ENCODE results near the gene LEPROT.

Gene LEPROT

GRCh38 chr1:65435987-65436386 is 15.5 kb downstream of the LEPROT start:
- Histone ChIP-seq H3K27ac (ENCODE audit: low read depth, low read length) (no peak overlapping the region), H3K36me3 (ENCODE audit: control insufficient read depth, insufficient read depth, low read length) (no peaks in the 10 kb centered on the region), H2BK5ac (ENCODE audit: low read length) (no peak overlapping the region), H2BK120ac (ENCODE audit: low read depth, low read length) (no peak overlapping the region), H3K79me1 (ENCODE audit: low read length) (no peaks in the 10 kb centered on the region), H3K9ac (ENCODE audit: low read length) (no peak overlapping the region), H3K79me2 (ENCODE audit: control insufficient read depth, insufficient read depth, low read length) (no peaks in the 10 kb centered on the region), H3K4ac (ENCODE audit: low read depth, low read length) (no peak overlapping the region), H2BK15ac (replicated peaks; ENCODE audit: low read depth) (no peak overlapping the region), H4K8ac (ENCODE audit: low read depth, low read length) (no peak overlapping the region), H2AK5ac (ENCODE audit: low read length) (no peak overlapping the region), H3K23ac (ENCODE audit: low read length) (no peak overlapping the region), H3K4me2 (ENCODE audit: low read length) (no peak overlapping the region), H3K4me3 (ENCODE audit: low read length) (no peak overlapping the region), H3K4me1 (ENCODE audit: control insufficient read depth, low read depth, low read length) (peaks cover 2% of the 10 kb centered on the region), H3K56ac (ENCODE audit: low read length) (no peak overlapping the region), H4K5ac (ENCODE audit: low read length) (no peak overlapping the region), H3K18ac (ENCODE audit: low read length) (no peak overlapping the region), H3K27me3 (ENCODE audit: insufficient read depth, low read length, poor library complexity) (no peaks in the 10 kb centered on the region)
- no peak for DNase-seq
- WGBS (ENCODE audit: extremely low coverage, insufficient coverage, low lambda C conversion rate) = no CpG with 5 or more reads among the region's 2 CpGs

- Histone ChIP-seq H3K4ac (ENCODE audit: low read depth, low read length) (no peak overlapping the region), H3K79me2 (ENCODE audit: control insufficient read depth, insufficient read depth, low read length) (no peaks in the 10 kb centered on the region), H4K5ac (ENCODE audit: low read length) (no peak overlapping the region), H3K4me3 (ENCODE audit: low read length) (no peak overlapping the region), H3K18ac (ENCODE audit: low read length) (no peak overlapping the region), H3K4me2 (ENCODE audit: low read length) (no peak overlapping the region), H3K56ac (ENCODE audit: low read length) (no peak overlapping the region), H3K9ac (ENCODE audit: low read length) (no peak overlapping the region), H2BK15ac (replicated peaks; ENCODE audit: low read depth) (no peak overlapping the region), H3K4me1 (ENCODE audit: control insufficient read depth, low read depth, low read length) (peaks cover 3% of the 10 kb centered on the region), H3K27me3 (ENCODE audit: insufficient read depth, low read length, poor library complexity) (no peaks in the 10 kb centered on the region), H3K23ac (ENCODE audit: low read length) (no peak overlapping the region), H2AK5ac (ENCODE audit: low read length) (no peak overlapping the region), H3K79me1 (ENCODE audit: low read length) (no peaks in the 10 kb centered on the region), H2BK5ac (ENCODE audit: low read length) (no peak overlapping the region), H3K36me3 (ENCODE audit: control insufficient read depth, insufficient read depth, low read length) (no peaks in the 10 kb centered on the region), H3K27ac (ENCODE audit: low read depth, low read length) (no peak overlapping the region), H2BK120ac (ENCODE audit: low read depth, low read length) (no peak overlapping the region), H4K8ac (ENCODE audit: low read depth, low read length) (no peak overlapping the region)
- 100% methylated on average over 2 of the region's 7 CpGs for WGBS (ENCODE audit: extremely low coverage, insufficient coverage, low lambda C conversion rate)
- no peak for DNase-seq
Observed at GRCh38 chr1:65437616-65438015, 17.1 kb downstream of the LEPROT start.

- no peak overlapping the region for H2BK15ac ChIP-seq (replicated peaks; ENCODE audit: low read depth)
- H3K27ac ChIP-seq (ENCODE audit: low read depth, low read length) = no peak overlapping the region
- H2AK5ac ChIP-seq (ENCODE audit: low read length) = no peak overlapping the region
- H3K36me3 ChIP-seq (ENCODE audit: control insufficient read depth, insufficient read depth, low read length) = no peaks in the 10 kb centered on the region
- no peak overlapping the region for H3K4me2 ChIP-seq (ENCODE audit: low read length)
- H3K23ac ChIP-seq (ENCODE audit: low read length) = no peak overlapping the region
- no peak overlapping the region for H3K4ac ChIP-seq (ENCODE audit: low read depth, low read length)
- no peak overlapping the region for H3K18ac ChIP-seq (ENCODE audit: low read length)
- no peak overlapping the region for H4K8ac ChIP-seq (ENCODE audit: low read depth, low read length)
- H3K9ac ChIP-seq (ENCODE audit: low read length) = no peak overlapping the region
- H2BK5ac ChIP-seq (ENCODE audit: low read length) = no peak overlapping the region
- peaks cover 2% of the 10 kb centered on the region for H3K4me1 ChIP-seq (ENCODE audit: control insufficient read depth, low read depth, low read length)
- H3K79me2 ChIP-seq (ENCODE audit: control insufficient read depth, insufficient read depth, low read length) = no peaks in the 10 kb centered on the region
- 100% methylated on average over 3 of the region's 12 CpGs for WGBS (ENCODE audit: extremely low coverage, insufficient coverage, low lambda C conversion rate)
- no peak overlapping the region for H2BK120ac ChIP-seq (ENCODE audit: low read depth, low read length)
- H3K4me3 ChIP-seq (ENCODE audit: low read length) = no peak overlapping the region
- H4K5ac ChIP-seq (ENCODE audit: low read length) = no peak overlapping the region
- H3K79me1 ChIP-seq (ENCODE audit: low read length) = no peaks in the 10 kb centered on the region
- no peak overlapping the region for H3K56ac ChIP-seq (ENCODE audit: low read length)
- DNase-seq = no peak
- H3K27me3 ChIP-seq (ENCODE audit: insufficient read depth, low read length, poor library complexity) = no peaks in the 10 kb centered on the region
Observed at GRCh38 chr1:65440322-65440900, 19.9 kb downstream of the LEPROT start.

GRCh38 chr1:65440915-65441314 is 20.4 kb downstream of the LEPROT start:
- peaks cover 2% of the 10 kb centered on the region for H3K4me1 ChIP-seq (ENCODE audit: control insufficient read depth, low read depth, low read length)

GRCh38 chr1:65441464-65441863 is 21.0 kb downstream of the LEPROT start:
- no peak overlapping the region for H2BK5ac ChIP-seq (ENCODE audit: low read length)
- no peak overlapping the region for H3K27ac ChIP-seq (ENCODE audit: low read depth, low read length)
- H3K4ac ChIP-seq (ENCODE audit: low read depth, low read length) = no peak overlapping the region
- H3K9ac ChIP-seq (ENCODE audit: low read length) = no peak overlapping the region
- H3K18ac ChIP-seq (ENCODE audit: low read length) = no peak overlapping the region
- no peaks in the 10 kb centered on the region for H3K36me3 ChIP-seq (ENCODE audit: control insufficient read depth, insufficient read depth, low read length)
- no peak for DNase-seq
- H3K79me2 ChIP-seq (ENCODE audit: control insufficient read depth, insufficient read depth, low read length) = no peaks in the 10 kb centered on the region
- no peak overlapping the region for H3K4me3 ChIP-seq (ENCODE audit: low read length)
- H2AK5ac ChIP-seq (ENCODE audit: low read length) = no peak overlapping the region
- no peak overlapping the region for H3K56ac ChIP-seq (ENCODE audit: low read length)
- H3K27me3 ChIP-seq (ENCODE audit: insufficient read depth, low read length, poor library complexity) = no peaks in the 10 kb centered on the region
- no peak overlapping the region for H4K8ac ChIP-seq (ENCODE audit: low read depth, low read length)
- H3K79me1 ChIP-seq (ENCODE audit: low read length) = no peaks in the 10 kb centered on the region
- no peak overlapping the region for H2BK15ac ChIP-seq (replicated peaks; ENCODE audit: low read depth)
- peaks cover 2% of the 10 kb centered on the region for H3K4me1 ChIP-seq (ENCODE audit: control insufficient read depth, low read depth, low read length)
- H4K5ac ChIP-seq (ENCODE audit: low read length) = no peak overlapping the region
- no peak overlapping the region for H3K23ac ChIP-seq (ENCODE audit: low read length)
- H3K4me2 ChIP-seq (ENCODE audit: low read length) = no peak overlapping the region
- no peak overlapping the region for H2BK120ac ChIP-seq (ENCODE audit: low read depth, low read length)
- no CpG with 5 or more reads among the region's 3 CpGs for WGBS (ENCODE audit: extremely low coverage, insufficient coverage, low lambda C conversion rate)

More at GRCh38 chr1:65440915-65441314, 20.4 kb downstream of the LEPROT start:
- Histone ChIP-seq H3K23ac (ENCODE audit: low read length) (no peak overlapping the region), H3K79me1 (ENCODE audit: low read length) (no peaks in the 10 kb centered on the region), H4K8ac (ENCODE audit: low read depth, low read length) (no peak overlapping the region), H3K4me2 (ENCODE audit: low read length) (no peak overlapping the region), H3K4ac (ENCODE audit: low read depth, low read length) (no peak overlapping the region), H3K9ac (ENCODE audit: low read length) (no peak overlapping the region), H3K4me3 (ENCODE audit: low read length) (no peak overlapping the region), H3K56ac (ENCODE audit: low read length) (no peak overlapping the region), H2BK120ac (ENCODE audit: low read depth, low read length) (no peak overlapping the region), H3K79me2 (ENCODE audit: control insufficient read depth, insufficient read depth, low read length) (no peaks in the 10 kb centered on the region), H4K5ac (ENCODE audit: low read length) (no peak overlapping the region), H2BK15ac (replicated peaks; ENCODE audit: low read depth) (no peak overlapping the region), H3K27ac (ENCODE audit: low read depth, low read length) (no peak overlapping the region), H2BK5ac (ENCODE audit: low read length) (no peak overlapping the region), H3K27me3 (ENCODE audit: insufficient read depth, low read length, poor library complexity) (no peaks in the 10 kb centered on the region), H3K18ac (ENCODE audit: low read length) (no peak overlapping the region), H2AK5ac (ENCODE audit: low read length) (no peak overlapping the region), H3K36me3 (ENCODE audit: control insufficient read depth, insufficient read depth, low read length) (no peaks in the 10 kb centered on the region)
- DNase-seq = no peak
- WGBS (ENCODE audit: extremely low coverage, insufficient coverage, low lambda C conversion rate) = no CpG with 5 or more reads among the region's 1 CpG

- DNase-seq = no peak
- no peak overlapping the region for H3K9ac ChIP-seq (ENCODE audit: low read length)
- H3K27ac ChIP-seq (ENCODE audit: low read depth, low read length) = no peak overlapping the region
- H4K5ac ChIP-seq (ENCODE audit: low read length) = no peak overlapping the region
- H3K36me3 ChIP-seq (ENCODE audit: control insufficient read depth, insufficient read depth, low read length) = no peaks in the 10 kb centered on the region
- H3K56ac ChIP-seq (ENCODE audit: low read length) = no peak overlapping the region
- no peak overlapping the region for H4K8ac ChIP-seq (ENCODE audit: low read depth, low read length)
- WGBS (ENCODE audit: extremely low coverage, insufficient coverage, low lambda C conversion rate) = no CpG with 5 or more reads among the region's 1 CpG
- H3K27me3 ChIP-seq (ENCODE audit: insufficient read depth, low read length, poor library complexity) = no peaks in the 10 kb centered on the region
- H2BK15ac ChIP-seq (replicated peaks; ENCODE audit: low read depth) = no peak overlapping the region
- H2BK120ac ChIP-seq (ENCODE audit: low read depth, low read length) = no peak overlapping the region
- no peak overlapping the region for H3K4ac ChIP-seq (ENCODE audit: low read depth, low read length)
- no peak overlapping the region for H2BK5ac ChIP-seq (ENCODE audit: low read length)
- H3K4me1 ChIP-seq (ENCODE audit: control insufficient read depth, low read depth, low read length) = peaks cover 2% of the 10 kb centered on the region
- no peak overlapping the region for H3K23ac ChIP-seq (ENCODE audit: low read length)
- H3K18ac ChIP-seq (ENCODE audit: low read length) = no peak overlapping the region
- no peaks in the 10 kb centered on the region for H3K79me1 ChIP-seq (ENCODE audit: low read length)
- no peak overlapping the region for H3K4me2 ChIP-seq (ENCODE audit: low read length)
- no peaks in the 10 kb centered on the region for H3K79me2 ChIP-seq (ENCODE audit: control insufficient read depth, insufficient read depth, low read length)
- H2AK5ac ChIP-seq (ENCODE audit: low read length) = no peak overlapping the region
- H3K4me3 ChIP-seq (ENCODE audit: low read length) = no peak overlapping the region
Observed at GRCh38 chr1:65442442-65442841, 22.0 kb downstream of the LEPROT start.

Data from mesendoderm (in vitro differentiated cells).